ENCODE measurements around the gene PRDX6. TPM values are rescaled to one million over a fixed set of nuclear protein-coding genes. Genes with fewer than 3 reads are reported as not detected.
"Not testable (repeated sequence)": the region's sequence is repeated elsewhere in the genome, so short reads cannot be mapped to it uniquely, and the experiment has no call there.

PRDX6 gene
- total RNA-seq, 1 experiment from 2014 or later = 270 TPM

GRCh38 chr1:173508541-173508940, 31.4 kb downstream of the PRDX6 start:
- Histone ChIP-seq H3K4me1 (ENCODE audit: insufficient read depth, low read length, poor library complexity, severe bottlenecking) (peaks cover 18% of the 10 kb centered on the region), H3K27ac (ENCODE audit: low read depth, low read length, poor library complexity, severe bottlenecking) (no peak overlapping the region), H3K9me3 (ENCODE audit: low read depth, low read length, poor library complexity, severe bottlenecking) (no peaks in the 10 kb centered on the region), H3K4me3 (ENCODE audit: low read depth, low read length, poor library complexity, severe bottlenecking) (no peak overlapping the region), H3K36me3 (ENCODE audit: insufficient read depth, low read length, poor library complexity, severe bottlenecking) (no peaks in the 10 kb centered on the region), H3K27me3 (replicated peaks; ENCODE audit: insufficient read depth, low read depth, low read length, poor library complexity) (no peaks in the 10 kb centered on the region)
- TF ChIP-seq EZH2 (IDR thresholded peaks at IDR 0.05; ENCODE audit: borderline replicate concordance, low read depth, low read length, poor library complexity, severe bottlenecking) = no peak
- CTCF ChIA-PET = no interaction called here
- intact Hi-C loops (cut with micrococcal nuclease; ENCODE audit: unreplicated experiment) = no loop called here
- no TSS peak for BruUV-seq (replicated peaks)
- no peak for DNase-seq (ENCODE audit: low spot score)
- POLR2A ChIA-PET (ENCODE audit: low non-redundant PET) = no interaction called here

DNA sequence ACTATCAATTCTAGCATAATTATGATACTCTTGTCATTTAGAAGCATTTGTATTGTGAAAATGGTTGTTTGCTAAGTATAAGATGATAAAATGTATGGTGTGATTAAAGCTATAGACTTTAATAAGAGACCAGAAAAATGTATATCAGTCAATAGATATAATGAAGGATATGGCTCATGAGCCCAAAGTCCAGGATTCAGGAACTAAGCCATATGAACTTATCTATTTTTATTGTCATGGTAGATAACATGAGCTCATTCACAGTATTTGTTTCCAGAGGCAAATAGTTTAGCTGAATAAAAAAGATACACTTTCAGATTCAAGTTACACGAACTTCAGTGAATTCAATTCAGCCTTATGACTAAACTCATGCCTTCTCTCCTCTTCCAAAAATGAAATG, 32.7 kb downstream of the PRDX6 start:
- POLR2A ChIA-PET (ENCODE audit: low non-redundant PET) = no interaction called here
- no peak overlapping the region for H3K27ac ChIP-seq (ENCODE audit: low read depth, low read length, poor library complexity, severe bottlenecking)
- TF ChIP-seq CTCF (conservative IDR thresholded peaks at IDR 0.05; ENCODE audit: low read depth, low read length) (no peak), EZH2 (IDR thresholded peaks at IDR 0.05; ENCODE audit: borderline replicate concordance, low read depth, low read length, poor library complexity, severe bottlenecking) (no peak)
- BruUV-seq (replicated peaks) = no TSS peak
- CTCF ChIA-PET = no interaction called here
- peaks cover 12% of the 10 kb centered on the region for H3K4me1 ChIP-seq (ENCODE audit: insufficient read depth, low read length, poor library complexity, severe bottlenecking)
- H3K27me3 ChIP-seq (replicated peaks; ENCODE audit: insufficient read depth, low read depth, low read length, poor library complexity) = no peaks in the 10 kb centered on the region
- H3K9me3 ChIP-seq (ENCODE audit: low read depth, low read length, poor library complexity, severe bottlenecking) = no peaks in the 10 kb centered on the region
- H3K4me3 ChIP-seq (ENCODE audit: low read depth, low read length, poor library complexity, severe bottlenecking) = no peak overlapping the region
- no peak for DNase-seq (ENCODE audit: low spot score)
- H3K36me3 ChIP-seq (ENCODE audit: insufficient read depth, low read length, poor library complexity, severe bottlenecking) = no peaks in the 10 kb centered on the region
- intact Hi-C loops (cut with micrococcal nuclease; ENCODE audit: unreplicated experiment) = no loop called here

- POLR2A ChIA-PET (ENCODE audit: low non-redundant PET); H3K4me3 ChIP-seq (ENCODE audit: low read depth, low read length, poor library complexity, severe bottlenecking); BruUV-seq (replicated peaks); DNase-seq (ENCODE audit: low spot score); H3K27ac ChIP-seq (ENCODE audit: low read depth, low read length, poor library complexity, severe bottlenecking); H3K36me3 ChIP-seq (ENCODE audit: insufficient read depth, low read length, poor library complexity, severe bottlenecking); H3K27me3 ChIP-seq (replicated peaks; ENCODE audit: insufficient read depth, low read depth, low read length, poor library complexity); CTCF ChIA-PET; H3K9me3 ChIP-seq (ENCODE audit: low read depth, low read length, poor library complexity, severe bottlenecking); intact Hi-C loops (cut with micrococcal nuclease; ENCODE audit: unreplicated experiment): not testable (repeated sequence)
- peaks cover 16% of the 10 kb centered on the region for H3K4me1 ChIP-seq (ENCODE audit: insufficient read depth, low read length, poor library complexity, severe bottlenecking)
Measured at GRCh38 chr1:173514503-173514902, 37.4 kb downstream of the PRDX6 start.

GRCh38 chr1:173520799-173521198, 43.7 kb downstream of the PRDX6 start:
- peaks cover 17% of the 10 kb centered on the region for H3K4me1 ChIP-seq (ENCODE audit: insufficient read depth, low read length, poor library complexity, severe bottlenecking)
- H3K36me3 ChIP-seq (ENCODE audit: insufficient read depth, low read length, poor library complexity, severe bottlenecking) = no peaks in the 10 kb centered on the region
- H3K27me3 ChIP-seq (replicated peaks; ENCODE audit: insufficient read depth, low read depth, low read length, poor library complexity) = no peaks in the 10 kb centered on the region
- no peak for TF ChIP-seq EZH2 (IDR thresholded peaks at IDR 0.05; ENCODE audit: borderline replicate concordance, low read depth, low read length, poor library complexity, severe bottlenecking)
- TF ChIP-seq CTCF (conservative IDR thresholded peaks at IDR 0.05; ENCODE audit: low read depth, low read length) = no peak
- CTCF ChIA-PET = no interaction called here
- no peaks in the 10 kb centered on the region for H3K9me3 ChIP-seq (ENCODE audit: low read depth, low read length, poor library complexity, severe bottlenecking)
- no peak overlapping the region for H3K27ac ChIP-seq (ENCODE audit: low read depth, low read length, poor library complexity, severe bottlenecking)
- BruUV-seq (replicated peaks) = no TSS peak
- POLR2A ChIA-PET (ENCODE audit: low non-redundant PET) = interaction anchor here (0.6 kb wide), 1 partner anchor 16 kb away, joined by 5 read pairs; no protein-coding TSS in a partner anchor
- no peak overlapping the region for H3K4me3 ChIP-seq (ENCODE audit: low read depth, low read length, poor library complexity, severe bottlenecking)
- DNase-seq (ENCODE audit: low spot score) = no peak
- intact Hi-C loops (cut with micrococcal nuclease; ENCODE audit: unreplicated experiment) = no loop called here
